GM23338 (cell line): ENCODE data around the gene THSD7A. TPM values are rescaled to one million over a fixed set of nuclear protein-coding genes. Genes with fewer than 3 reads are reported as not detected.

Experiments used
- ATAC-seq: fragments of 200-7000 bp; cut with Tn5 transposase; 3 replicates; pipeline ENCODE4 v1.9.1; 2020
- DNase-seq: peaks from one replicate; pipeline ENCODE4 v3.0.0-alpha.2; 2015; ENCODE audit warnings: low spot score
- H2AFZ ChIP-seq: fragments of 200-600 bp; sonication (generic); 2 replicates; pipeline ENCODE4 v1.8.0; 2016; ENCODE audit warnings: antibody characterized with exemption, mild to moderate bottlenecking, moderate library complexity
- H3F3A ChIP-seq: fragments of 200-600 bp; sonication (generic); replicated peaks from 2 replicates; pipeline ENCODE4 v1.8.0; 2017; ENCODE audit warnings: antibody characterized with exemption, mixed run types, low read depth
- H3K27ac ChIP-seq: fragments of 200-600 bp; sonication (generic); 2 replicates; pipeline ENCODE4 v1.6.1; 2016; ENCODE audit warnings: low read depth
- H3K27me3 ChIP-seq: fragments of 200-600 bp; sonication (generic); 2 replicates; pipeline ENCODE4 v1.8.0; 2016; ENCODE audit warnings: mild to moderate bottlenecking, mixed run types, moderate library complexity; ENCODE audit not compliant: insufficient read depth
- H3K36me3 ChIP-seq: fragments of 200-600 bp; sonication (generic); 2 replicates; pipeline ENCODE4 v1.8.0; 2016; ENCODE audit warnings: mild to moderate bottlenecking; ENCODE audit not compliant: insufficient read depth
- H3K4me1 ChIP-seq: fragments of 200-600 bp; sonication (generic); 2 replicates; pipeline ENCODE4 v1.8.0; 2016; ENCODE audit warnings: mild to moderate bottlenecking, moderate library complexity; ENCODE audit not compliant: insufficient read depth
- H3K4me2 ChIP-seq: fragments of 200-600 bp; sonication (generic); 2 replicates; pipeline ENCODE4 v1.7.1; 2017; ENCODE audit warnings: mixed run types
- H3K4me3 ChIP-seq: fragments of 200-600 bp; sonication (generic); 2 replicates; pipeline ENCODE4 v1.6.1; 2016; ENCODE audit warnings: mixed run types
- H3K79me2 ChIP-seq: fragments of 200-600 bp; sonication (generic); replicated peaks from 2 replicates; pipeline ENCODE4 v1.8.0; 2017; ENCODE audit warnings: mild to moderate bottlenecking; ENCODE audit not compliant: insufficient read depth
- H3K9me2 ChIP-seq: fragments of 200-600 bp; sonication (generic); 2 replicates; pipeline ENCODE4 v1.8.0; 2017; ENCODE audit not compliant: insufficient read depth
- H4K20me1 ChIP-seq: fragments of 200-600 bp; sonication (generic); replicated peaks from 2 replicates; pipeline ENCODE4 v1.8.0; 2017; ENCODE audit warnings: mild to moderate bottlenecking; ENCODE audit not compliant: insufficient read depth
- H3K27ac Mint-ChIP-seq: 2 replicates; pipeline ENCODE4 v1.8.0; 2020; ENCODE audit warnings: inconsistent platforms, mild to moderate bottlenecking, moderate library complexity, mixed read lengths
- H3K27me3 Mint-ChIP-seq: 3 replicates; pipeline ENCODE4 v1.8.0; 2022; ENCODE audit warnings: low read depth, mild to moderate bottlenecking, moderate library complexity, mixed read lengths, inconsistent platforms; ENCODE audit not compliant: insufficient read depth, poor library complexity
- H3K36me3 Mint-ChIP-seq: 3 replicates; pipeline ENCODE4 v1.8.0; 2021; ENCODE audit warnings: low read depth, mild to moderate bottlenecking, inconsistent platforms, moderate library complexity, mixed read lengths
- H3K4me1 Mint-ChIP-seq: 3 replicates; pipeline ENCODE4 v1.8.0; 2020; ENCODE audit warnings: mild to moderate bottlenecking, inconsistent platforms, mixed read lengths
- H3K4me3 Mint-ChIP-seq: 3 replicates; pipeline ENCODE4 v1.8.0; 2021; ENCODE audit warnings: moderate library complexity, mild to moderate bottlenecking, inconsistent platforms, mixed read lengths
- H3K9me3 Mint-ChIP-seq: 3 replicates; pipeline ENCODE4 v1.8.0; 2020; ENCODE audit warnings: moderate library complexity, mild to moderate bottlenecking, inconsistent platforms, mixed read lengths
- CREB1 ChIP-seq: fragments of 250-450 bp; sonication (Bioruptor Pico); IDR thresholded peaks from 2 replicates; pipeline ENCODE4 v1.5.0; 2020; ENCODE audit warnings: low read depth, mild to moderate bottlenecking, moderate library complexity
- CTCF ChIP-seq, 2 experiments: fragments of 200-600 bp in 1 of 2; sonication (generic) in 1 of 2; conservative IDR thresholded peaks; 2 replicates each; pipeline versions ENCODE4 v1.5.1 to v1.6.1; 2016 to 2017; ENCODE audit warnings: antibody characterized with exemption in 2 of 2, low read depth in 2 of 2, mild to moderate bottlenecking in 2 of 2, moderate library complexity in 1 of 2
- ETS1 ChIP-seq: IDR thresholded peaks from 2 replicates; pipeline ENCODE4 v1.6.1; 2016; ENCODE audit warnings: antibody characterized with exemption
- EZH2phosphoT487 ChIP-seq: fragments of 200-600 bp; sonication (generic); IDR thresholded peaks from one replicate; pipeline ENCODE4 v1.8.1; 2018; ENCODE audit warnings: antibody characterized with exemption; ENCODE audit not compliant: unreplicated experiment
- JUNB ChIP-seq: IDR thresholded peaks from one replicate; pipeline ENCODE4 v1.6.1; 2016; ENCODE audit warnings: antibody characterized with exemption; ENCODE audit not compliant: unreplicated experiment
- NANOG ChIP-seq: IDR thresholded peaks from 2 replicates; pipeline ENCODE4 v1.6.1; 2016; ENCODE audit warnings: antibody characterized with exemption, borderline replicate concordance
- POLR2AphosphoS5 ChIP-seq: IDR thresholded peaks from 2 replicates; pipeline ENCODE4 v1.6.1; 2016; ENCODE audit warnings: antibody characterized with exemption, low read depth
- REST ChIP-seq: IDR thresholded peaks from one replicate; pipeline ENCODE4 v1.6.1; 2018; ENCODE audit warnings: antibody characterized with exemption; ENCODE audit not compliant: unreplicated experiment
- STAT1 ChIP-seq: IDR thresholded peaks from one replicate; pipeline ENCODE4 v1.6.1; 2016; ENCODE audit warnings: antibody characterized with exemption; ENCODE audit not compliant: unreplicated experiment
- ZNF114 ChIP-seq: fragments of 250-450 bp; sonication (Bioruptor Pico); IDR thresholded peaks from 2 replicates; pipeline ENCODE4 v1.5.0; 2020; ENCODE audit warnings: mild to moderate bottlenecking, moderate library complexity
- ZNF331 ChIP-seq: fragments of 250-450 bp; sonication (Bioruptor Pico); IDR thresholded peaks from 2 replicates; pipeline ENCODE4 v1.5.0; 2020; ENCODE audit warnings: low read depth, mild to moderate bottlenecking, moderate library complexity
- ZNF462 ChIP-seq: fragments of 250-450 bp; sonication (Bioruptor Pico); IDR thresholded peaks from 2 replicates; pipeline ENCODE4 v1.5.0; 2020; ENCODE audit warnings: mild to moderate bottlenecking, moderate library complexity
- polyA plus RNA-seq: library from polyadenylated mRNA; unstranded; fragments of >200 nt; fragmentation: Nextera tagmentation; extraction: Ambion mirVana; gene quantifications from 2 replicates; pipeline ENCODE4 v1.2.1, GENCODE V29; 2016
- total RNA-seq: library from RNA; depleted of rRNA; stranded (reverse); fragments of >200 nt; shearing (Covaris generic); gene quantifications from 2 replicates; pipeline ENCODE4 v1.2.3, GENCODE V29; 2014

Gene THSD7A
- total and polyA plus RNA-seq, 2 experiments from 2014 or later = 1.3 to 2.1 TPM

GRCh38 chr7:11461946-11462345 is 370.1 kb downstream of the THSD7A start:
- no peaks in the 10 kb centered on the region; the same call in 1 of the 2 replicates for H3K4me1 ChIP-seq
- Mint-ChIP-seq H3K9me3 (no peaks in the 10 kb centered on the region), H3K27ac (no peak overlapping the region), H3K4me3 (no peak overlapping the region), H3K36me3 (no peaks in the 10 kb centered on the region), H3K27me3 (no peaks in the 10 kb centered on the region), H3K4me1 (peaks cover 7% of the 10 kb centered on the region)
- TF ChIP-seq ETS1 = no peak
- no peak for TF ChIP-seq EZH2phosphoT487
- no peak for TF ChIP-seq POLR2AphosphoS5
- TF ChIP-seq CREB1 (CRISPR knock-in tag) = no peak
- TF ChIP-seq ZNF114 (CRISPR knock-in tag) = no peak
- TF ChIP-seq JUNB = no peak
- no peak for TF ChIP-seq NANOG
- no peak for TF ChIP-seq CTCF (conservative IDR thresholded peaks at IDR 0.05; ENCODE audit: low read depth in 2 of 2)
- no peak for TF ChIP-seq ZNF331 (CRISPR knock-in tag)
- TF ChIP-seq ZNF462 (CRISPR knock-in tag) = no peak
- TF ChIP-seq REST = no peak
- no peak for TF ChIP-seq STAT1
- DNase-seq (no peak), ATAC-seq (no peak)
- no peak overlapping the region for H3K27ac ChIP-seq
- H3K36me3 ChIP-seq = no peaks in the 10 kb centered on the region
- no peaks in the 10 kb centered on the region for H4K20me1 ChIP-seq
- no peaks in the 10 kb centered on the region for H3K27me3 ChIP-seq
- H3K4me2 ChIP-seq = no peak overlapping the region
- no peak overlapping the region for H3K4me3 ChIP-seq
- H3K9me2 ChIP-seq = no peaks in the 10 kb centered on the region
- H3K79me2 ChIP-seq = no peaks in the 10 kb centered on the region
- H2AFZ ChIP-seq = no peak overlapping the region
- no peaks in the 10 kb centered on the region for H3F3A ChIP-seq
